GM18867 (cell line): ENCODE data around the gene WDFY3.
"Not testable (repeated sequence)": the region's sequence is repeated elsewhere in the genome, so short reads cannot be mapped to it uniquely, and the experiment has no call there.

ENCODE experiments used
- ATAC-seq: cut with Tn5 transposase; IDR thresholded peaks from one replicate; pipeline ENCODE4 v1.9.1; 2021; ENCODE audit warnings: mild to moderate bottlenecking, moderate library complexity; ENCODE audit not compliant: unreplicated experiment

The WDFY3 gene

GRCh38 chr4:84678976-84679744, 287.3 kb downstream of the WDFY3 start:
- ATAC-seq: no peak

- ATAC-seq: no peak
Observed at GRCh38 chr4:84677995-84678394, 288.5 kb downstream of the WDFY3 start.

DNA sequence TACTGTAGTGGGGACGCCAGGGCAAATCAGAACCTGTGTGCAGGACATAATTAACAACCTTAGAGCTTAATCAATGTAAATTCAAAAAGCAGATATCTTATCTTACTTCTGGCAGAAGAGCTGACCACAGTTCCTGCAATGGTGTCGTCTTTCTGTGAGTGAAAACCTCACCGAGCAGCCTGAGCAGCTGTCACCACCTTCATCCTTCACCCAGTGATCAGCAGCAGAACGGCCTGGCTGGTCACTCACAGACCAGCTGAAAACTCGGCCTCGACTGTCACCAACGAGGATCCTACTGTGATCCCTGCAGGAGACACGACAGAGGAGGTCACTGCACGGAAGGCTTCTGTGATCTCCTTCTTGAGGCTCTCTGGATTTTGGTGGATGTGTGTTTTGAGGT, 289.4 kb downstream of the WDFY3 start:
- ATAC-seq: no peak

DNA sequence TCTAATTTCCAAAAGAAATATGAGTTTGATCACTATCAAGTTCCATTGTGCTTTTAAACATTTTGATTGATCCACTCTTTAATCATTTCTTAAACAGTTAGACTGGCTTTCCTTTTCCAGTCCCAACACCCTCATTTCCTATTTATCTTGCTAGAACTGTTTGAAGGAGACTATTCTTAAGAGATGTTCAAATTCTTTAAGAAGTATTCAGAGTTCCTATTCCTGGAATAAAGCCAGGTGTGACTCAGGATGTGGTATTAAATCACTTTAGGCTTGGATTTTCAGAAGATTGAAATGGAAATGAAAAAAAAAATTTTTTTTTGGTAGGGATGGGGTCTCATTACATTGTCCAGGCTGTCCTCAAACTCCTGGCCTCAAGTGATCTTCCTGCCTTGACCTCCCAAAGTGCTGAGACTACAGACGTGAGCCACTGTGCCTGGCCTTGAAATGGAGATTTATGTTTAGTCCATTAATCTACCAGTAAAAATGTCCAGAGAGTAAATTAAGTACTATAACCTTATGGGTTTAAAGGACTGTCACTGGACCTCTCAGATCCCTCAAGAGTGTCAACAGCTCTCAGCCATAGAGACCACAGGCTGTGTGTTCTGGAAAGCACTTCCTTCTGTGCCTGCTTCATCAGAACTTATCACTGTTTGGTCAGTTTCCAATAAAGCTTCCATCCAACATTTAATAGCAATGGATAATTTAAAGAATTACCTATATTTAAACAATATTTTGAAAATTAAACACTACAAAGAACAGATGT, 292.8 kb downstream of the WDFY3 start:
- ATAC-seq: no peak

- no peak for ATAC-seq
Observed at GRCh38 chr4:84672177-84672576, 294.3 kb downstream of the WDFY3 start.

- ATAC-seq: no peak
Observed at GRCh38 chr4:84669201-84669600, 297.3 kb downstream of the WDFY3 start.

DNA sequence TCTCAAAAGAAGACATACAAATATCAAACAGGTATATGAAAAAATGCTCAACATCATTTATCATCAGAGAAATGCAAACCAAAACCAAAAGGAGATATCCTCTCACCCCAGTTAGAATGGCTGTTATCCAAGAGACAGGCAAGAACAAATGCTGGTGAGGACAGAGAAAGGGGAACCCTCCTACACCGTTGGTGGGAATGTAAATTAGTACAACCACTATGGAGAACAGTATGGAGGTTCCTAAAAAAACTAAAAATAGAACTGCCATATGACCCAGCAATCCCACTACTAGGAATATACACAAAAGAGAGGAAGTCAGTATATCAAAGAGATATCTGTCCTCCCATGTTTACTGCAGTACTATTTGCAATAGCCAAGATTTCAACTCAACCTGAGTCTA, 300.1 kb downstream of the WDFY3 start:
- no peak for ATAC-seq

- ATAC-seq: not testable (repeated sequence)
Observed at GRCh38 chr4:84664767-84665166, 301.7 kb downstream of the WDFY3 start.

- ATAC-seq: no peak
Observed at GRCh38 chr4:84661191-84661939, 305.1 kb downstream of the WDFY3 start.

- no peak for ATAC-seq
Observed at GRCh38 chr4:84660606-84661005, 305.9 kb downstream of the WDFY3 start.

DNA sequence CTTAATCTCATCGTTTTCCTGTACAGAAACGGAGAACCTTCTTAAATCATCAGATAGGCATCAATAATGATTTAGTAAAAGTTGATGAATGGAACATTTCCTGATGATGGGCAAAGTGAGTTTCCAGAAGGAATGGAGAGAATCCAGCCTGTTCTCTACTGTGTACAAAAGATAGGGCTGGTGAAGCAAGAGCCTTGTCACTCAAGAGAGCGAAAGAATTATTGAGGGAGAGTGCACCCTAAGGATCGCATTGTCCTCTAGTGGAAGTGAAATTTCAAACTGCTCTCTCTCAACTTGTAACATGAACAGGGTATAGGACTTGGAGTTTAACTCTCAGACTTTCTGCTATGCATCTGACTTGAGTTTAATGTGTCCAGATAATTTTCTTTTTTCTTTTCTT, 314.0 kb downstream of the WDFY3 start:
- ATAC-seq: no peak

DNA sequence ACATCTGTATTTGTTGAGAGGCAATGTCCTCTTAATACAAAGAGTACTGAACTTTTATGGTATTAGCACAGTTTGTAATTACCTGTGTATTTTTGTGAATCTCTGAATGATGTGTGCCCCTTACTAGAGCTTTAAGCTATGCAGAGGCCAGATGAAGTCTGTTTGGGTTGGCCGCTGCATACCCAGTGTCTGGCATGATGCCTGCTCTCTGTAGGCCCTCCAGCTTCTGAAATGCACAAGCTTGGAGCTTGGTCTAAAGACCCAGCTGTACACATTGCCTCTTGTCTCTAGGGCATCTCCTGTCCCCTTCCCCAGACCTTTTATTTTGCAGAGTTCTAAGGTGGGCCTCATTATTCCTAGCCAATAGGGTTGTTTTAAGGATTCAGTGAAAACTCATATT, 315.0 kb downstream of the WDFY3 start:
- ATAC-seq: no peak

- no peak for ATAC-seq
Observed at GRCh38 chr4:84648863-84649647, 317.4 kb downstream of the WDFY3 start.

DNA sequence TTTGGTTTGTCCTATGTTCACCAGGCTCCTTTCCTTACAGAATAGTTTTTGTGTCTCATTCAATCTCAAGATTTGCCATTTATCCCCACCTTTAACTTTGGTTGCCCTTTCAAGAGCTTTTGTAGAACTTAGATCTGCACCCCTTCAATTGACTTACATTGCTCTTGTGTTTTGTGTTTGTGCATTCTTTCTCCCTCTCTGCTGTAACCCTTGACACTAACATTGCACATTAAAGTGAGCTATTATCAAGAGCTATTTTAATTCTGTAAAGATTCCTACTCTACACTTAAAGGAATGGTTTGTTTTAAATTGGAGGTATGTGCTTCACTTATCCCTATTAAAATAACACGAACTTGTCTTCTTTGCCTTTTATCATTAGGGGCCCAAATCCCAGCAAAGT, 318.3 kb downstream of the WDFY3 start:
- no peak for ATAC-seq

- ATAC-seq: no peak
Observed at GRCh38 chr4:84647312-84647884, 319.1 kb downstream of the WDFY3 start.

GRCh38 chr4:84644087-84644486, 322.4 kb downstream of the WDFY3 start:
- ATAC-seq: no peak

- ATAC-seq: no peak
Observed at GRCh38 chr4:84639145-84639544, 327.3 kb downstream of the WDFY3 start.

- ATAC-seq: no peak
Observed at GRCh38 chr4:84638092-84638491, 328.4 kb downstream of the WDFY3 start.

DNA sequence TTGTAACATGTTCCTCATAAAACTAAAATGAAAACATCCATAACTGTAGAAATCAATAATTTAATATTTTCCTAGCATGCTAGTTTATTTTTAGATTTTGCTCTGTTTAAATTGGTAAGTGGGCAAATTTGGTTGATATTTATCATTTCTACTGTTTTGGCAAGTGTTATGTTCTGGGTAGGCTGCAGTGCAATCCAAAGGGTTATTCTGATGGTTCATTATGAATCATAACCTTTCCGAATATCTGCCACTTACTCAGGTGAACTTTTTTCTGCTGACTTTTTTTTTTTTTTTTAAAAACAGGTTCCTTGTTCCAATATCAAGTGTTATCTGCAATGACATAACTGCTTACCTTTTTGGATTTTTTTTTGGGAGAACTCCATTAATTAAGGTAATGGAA, 331.5 kb downstream of the WDFY3 start:
- ATAC-seq: no peak

- no peak for ATAC-seq
Observed at GRCh38 chr4:84632092-84632491, 334.4 kb downstream of the WDFY3 start.

GRCh38 chr4:84631573-84631972, 334.9 kb downstream of the WDFY3 start:
- ATAC-seq: no peak
